Hematopoietic multipotent progenitor cell treated with erythropoietin and hydrocortisone succinate and interleukin-3 and kit ligand, for 17 days (in vitro differentiated cells): ENCODE data around the gene DUSP6.

Experiments used
- DNase-seq: peaks from one replicate; pipeline ENCODE4 v3.0.0-alpha.2; 2015; ENCODE audit warnings: low spot score

Gene DUSP6

DNA sequence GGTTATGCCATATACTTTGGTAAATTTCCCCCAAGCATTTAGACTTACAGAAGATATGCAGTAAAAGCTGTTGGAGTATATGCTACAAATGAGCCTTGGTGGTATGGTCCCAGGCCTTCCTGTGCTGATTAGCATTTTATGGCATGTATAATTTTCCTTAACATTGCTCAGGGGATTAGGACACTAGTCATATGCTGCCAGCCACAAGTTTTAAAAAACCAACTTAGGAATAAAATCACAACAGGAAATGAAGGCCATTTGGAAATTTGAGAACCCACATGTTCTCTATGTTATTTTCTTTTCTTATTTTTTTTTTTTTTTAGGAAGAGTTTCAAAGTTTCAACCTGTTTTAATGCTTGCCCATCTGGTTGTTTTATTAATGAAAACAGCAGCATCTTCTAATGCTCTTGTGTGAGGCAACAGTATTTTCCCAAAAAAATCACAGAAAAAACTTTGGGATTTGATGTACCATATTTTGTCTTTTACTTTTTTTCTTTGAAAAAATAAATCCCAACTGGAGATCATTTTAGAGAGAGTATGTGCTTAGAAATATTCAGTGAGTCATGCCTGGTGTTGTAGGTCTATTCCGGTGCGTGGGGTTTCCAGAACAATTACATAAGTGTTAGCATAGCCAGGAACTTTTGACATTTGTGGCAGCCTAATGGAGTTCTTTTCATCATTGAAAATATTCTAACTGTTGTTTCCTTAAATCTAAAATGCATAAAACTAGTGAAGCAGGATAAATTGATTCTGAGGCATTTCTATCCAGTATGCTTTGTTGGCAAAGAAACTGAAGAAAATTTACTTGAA is 21.7 kb upstream of the DUSP6 start:
- DNase-seq = no peak

DNA sequence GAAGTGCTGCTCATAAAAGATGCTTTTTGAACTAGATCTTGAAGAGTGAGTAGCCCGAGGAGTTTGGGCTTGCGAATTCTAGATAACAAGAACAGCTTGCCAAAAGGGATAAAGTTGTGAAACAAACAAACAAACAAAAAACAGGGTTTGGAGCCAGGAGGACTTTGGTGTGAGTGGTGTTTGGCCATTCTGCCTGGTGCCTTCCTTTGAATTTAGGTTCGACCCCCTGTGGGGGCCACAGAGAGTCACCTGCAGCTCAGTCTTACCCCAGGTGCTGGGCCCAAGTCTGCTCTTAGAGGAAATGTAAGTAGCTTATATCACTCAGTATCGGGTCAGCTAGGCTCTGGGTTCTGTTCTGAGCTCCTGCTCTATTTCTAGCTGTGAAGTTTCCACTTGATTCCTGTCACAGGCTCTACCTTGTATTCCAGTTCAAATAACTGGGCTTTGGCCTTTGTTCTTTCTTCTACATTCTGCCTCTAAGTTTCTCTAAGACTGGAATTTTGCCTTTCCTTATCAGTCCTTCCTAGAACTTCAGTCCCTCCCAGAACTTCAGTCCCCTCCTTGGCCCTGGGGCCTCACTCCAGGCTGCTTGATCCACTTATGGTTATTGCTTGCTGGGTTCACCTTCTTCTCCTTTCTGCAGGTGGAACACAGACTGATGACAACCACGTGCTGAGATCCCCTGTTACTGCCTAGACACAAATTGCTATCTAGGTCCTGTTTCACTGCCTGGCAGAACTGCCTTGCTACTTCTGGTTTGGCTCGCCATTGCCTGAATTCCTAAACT is 20.5 kb upstream of the DUSP6 start:
- DNase-seq = no peak

DNA sequence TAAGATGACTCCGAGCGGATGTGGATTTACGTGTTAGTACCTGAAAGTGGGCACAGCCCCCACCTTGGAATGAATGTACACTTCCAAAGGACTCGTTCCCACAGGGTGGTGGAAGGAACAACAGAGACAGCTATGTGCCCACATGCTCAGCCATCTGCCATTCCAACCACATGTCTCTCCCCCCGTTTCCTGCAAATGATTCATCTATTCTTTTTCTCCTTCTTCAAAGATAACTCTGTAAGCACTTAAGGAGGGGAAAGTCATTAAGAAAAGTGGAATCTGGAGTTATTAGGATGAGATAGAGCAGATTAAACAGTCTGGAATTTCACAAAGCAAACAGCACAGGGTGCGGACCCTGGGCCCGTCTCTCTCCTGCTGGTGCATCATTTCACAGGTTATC is 18.5 kb upstream of the DUSP6 start:
- no peak for DNase-seq

DNA sequence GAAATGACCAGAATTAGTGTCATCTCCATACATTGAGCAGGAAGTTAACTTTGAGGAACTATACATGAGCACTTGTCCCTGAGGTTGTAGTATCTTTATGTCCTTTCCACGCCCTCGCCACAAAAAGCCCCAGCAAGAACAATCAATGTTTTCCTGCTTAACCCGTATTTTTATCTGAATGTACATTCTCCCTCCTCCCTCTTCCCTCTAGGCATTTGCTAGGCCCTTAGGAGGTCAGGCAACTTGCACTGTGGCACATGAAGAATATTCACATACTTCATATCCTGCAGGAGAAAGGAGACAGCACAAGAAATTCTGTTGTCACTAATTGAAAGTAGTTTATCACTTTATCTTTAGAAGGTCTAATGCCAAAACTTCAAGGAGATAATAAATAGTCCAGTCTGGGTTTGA is 18.1 kb upstream of the DUSP6 start:
- DNase-seq = no peak

DNA sequence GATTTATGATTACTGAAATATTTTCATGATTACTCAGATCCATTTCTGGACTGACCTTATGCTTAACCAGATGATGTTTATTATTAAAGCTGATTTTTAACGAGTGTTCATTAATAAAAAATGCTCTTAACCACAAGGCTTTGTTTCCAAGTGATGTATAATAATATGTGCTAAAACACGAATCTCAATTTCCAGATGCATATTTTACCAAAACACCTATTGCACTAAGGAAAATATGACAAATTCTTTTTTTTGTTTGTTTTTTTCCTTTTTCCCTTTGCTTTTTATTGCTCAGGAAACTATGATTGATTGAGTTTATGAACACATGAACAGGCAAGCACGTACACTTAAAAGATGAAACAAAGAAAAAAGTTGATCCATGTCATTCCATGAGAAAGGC is 16.9 kb upstream of the DUSP6 start:
- no peak for DNase-seq

DNA sequence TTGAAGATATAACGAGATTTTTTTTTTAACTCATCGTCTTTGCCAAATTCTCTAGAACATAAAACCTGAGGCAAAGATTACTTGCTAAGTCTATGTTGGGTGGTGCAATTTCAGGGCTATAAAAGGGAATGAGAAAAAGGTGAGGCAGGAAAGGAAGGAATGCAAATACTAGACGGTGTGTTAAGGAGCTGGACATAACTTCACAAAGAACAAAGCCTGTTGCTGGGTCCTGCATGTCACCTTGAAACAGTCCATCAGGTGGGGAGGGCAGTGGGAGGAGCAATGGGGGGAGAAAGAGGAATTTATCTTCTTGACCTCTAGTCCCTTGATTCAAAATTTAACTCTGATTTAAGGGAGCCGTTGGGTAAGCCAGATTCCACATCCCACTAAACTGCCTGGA is 16.1 kb upstream of the DUSP6 start:
- no peak for DNase-seq

DNA sequence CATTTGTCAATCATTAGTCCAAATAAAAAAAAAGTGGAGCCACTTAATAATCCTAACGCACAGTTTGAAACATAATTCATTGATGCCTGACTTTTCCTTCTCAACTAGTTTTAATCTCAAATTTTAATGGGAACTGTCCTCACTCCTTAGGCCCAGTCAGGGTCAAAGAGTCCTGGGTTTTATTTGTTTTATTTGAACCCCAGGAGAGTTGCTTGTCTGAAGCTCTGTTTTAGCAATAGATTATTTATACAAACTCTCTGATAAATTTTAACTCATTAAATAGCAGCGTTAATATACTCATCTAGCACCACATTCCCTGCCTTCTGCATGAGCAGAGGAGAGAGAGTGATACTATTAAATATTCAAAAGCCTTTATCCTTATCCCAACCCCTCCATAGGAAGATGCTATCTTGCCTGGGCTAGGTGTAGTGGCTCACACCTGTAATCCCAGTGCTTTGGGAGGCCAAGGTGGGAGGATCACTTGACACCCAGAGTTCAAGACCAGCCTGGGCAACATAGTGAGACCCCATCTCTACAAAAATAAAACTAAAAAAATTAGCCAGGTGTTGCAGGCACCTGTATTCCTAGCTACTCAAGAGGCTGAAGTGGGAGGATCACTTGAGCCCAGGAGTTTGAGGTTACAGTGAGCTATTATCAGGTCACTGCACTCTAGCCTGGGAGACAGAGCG is 14.5 kb upstream of the DUSP6 start:
- no peak for DNase-seq

DNA sequence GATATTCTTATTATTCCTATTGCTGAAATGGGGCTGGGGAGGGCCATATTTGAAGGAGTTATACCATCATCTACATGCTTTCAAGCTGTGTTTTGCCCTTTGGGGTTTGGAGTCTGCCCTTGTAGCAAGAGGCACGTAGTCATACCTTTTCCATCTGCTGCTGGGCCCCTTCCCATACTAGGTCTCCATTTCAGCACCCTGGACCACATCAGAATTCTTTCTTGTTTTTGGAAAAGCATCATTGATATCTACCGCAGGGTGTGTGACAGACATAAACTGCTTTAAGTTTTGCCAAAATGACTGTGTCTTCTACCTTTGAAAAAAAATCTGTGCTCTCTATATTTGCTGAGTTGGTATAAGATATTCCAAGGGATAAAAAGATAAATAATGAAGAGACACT is 12.3 kb upstream of the DUSP6 start:
- DNase-seq = no peak

DNA sequence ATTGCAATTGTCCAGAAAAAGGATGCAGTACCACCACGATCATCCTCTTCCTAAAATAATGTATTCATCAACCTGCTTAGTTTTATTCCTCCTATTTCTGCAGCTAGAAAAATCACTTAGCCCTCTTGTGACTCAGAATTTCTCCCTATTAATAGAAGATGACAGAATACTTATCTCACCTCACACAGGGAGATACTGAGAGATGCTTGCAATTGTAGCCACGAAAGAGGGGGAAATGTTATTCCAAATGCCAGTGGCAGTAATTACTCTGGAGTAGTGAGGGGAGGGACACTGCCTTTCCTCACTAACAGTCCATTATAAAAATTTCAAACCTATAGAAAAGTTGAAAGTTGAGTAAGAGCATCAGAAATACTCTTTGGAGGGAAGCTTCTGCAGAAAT is 11.8 kb upstream of the DUSP6 start:
- no peak for DNase-seq

DNA sequence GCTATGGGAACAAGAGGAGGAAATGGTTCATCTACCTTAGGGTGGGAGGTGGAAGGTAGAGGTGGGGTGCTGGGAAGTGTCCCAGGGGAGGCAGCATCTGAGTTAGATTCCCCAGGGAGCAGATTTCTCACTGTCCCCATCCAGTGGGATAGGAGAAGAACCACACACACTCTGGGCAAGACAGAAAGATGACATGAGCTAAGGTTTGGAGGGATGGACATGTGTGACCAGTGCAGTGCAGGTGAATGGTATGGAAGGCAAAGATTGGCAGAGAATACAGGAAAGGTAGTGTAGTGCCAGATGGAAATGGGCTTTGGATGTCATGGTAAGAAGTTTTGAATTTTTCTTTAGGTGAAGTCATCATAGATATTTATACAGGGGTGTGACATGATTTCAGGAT is 11.3 kb upstream of the DUSP6 start:
- DNase-seq = no peak

DNA sequence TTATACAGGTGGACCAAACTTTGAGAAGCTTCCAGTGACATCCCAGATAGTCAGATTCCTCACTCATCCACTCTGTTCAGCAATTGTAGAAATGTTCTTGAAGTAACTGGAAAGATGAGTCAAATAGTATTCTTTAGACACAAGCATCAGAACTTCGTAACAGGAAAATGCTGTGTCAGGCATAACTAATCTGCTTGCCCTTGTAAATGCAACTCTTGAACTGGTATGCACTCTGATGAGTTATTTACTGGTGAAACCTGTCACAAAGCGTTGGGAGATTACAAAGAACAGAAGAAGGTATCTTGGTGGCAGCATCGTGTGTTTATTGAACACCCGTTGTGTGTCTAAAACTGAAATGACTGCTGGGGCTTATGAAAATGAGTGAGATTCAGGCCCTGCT is 10.8 kb upstream of the DUSP6 start:
- DNase-seq = no peak

DNA sequence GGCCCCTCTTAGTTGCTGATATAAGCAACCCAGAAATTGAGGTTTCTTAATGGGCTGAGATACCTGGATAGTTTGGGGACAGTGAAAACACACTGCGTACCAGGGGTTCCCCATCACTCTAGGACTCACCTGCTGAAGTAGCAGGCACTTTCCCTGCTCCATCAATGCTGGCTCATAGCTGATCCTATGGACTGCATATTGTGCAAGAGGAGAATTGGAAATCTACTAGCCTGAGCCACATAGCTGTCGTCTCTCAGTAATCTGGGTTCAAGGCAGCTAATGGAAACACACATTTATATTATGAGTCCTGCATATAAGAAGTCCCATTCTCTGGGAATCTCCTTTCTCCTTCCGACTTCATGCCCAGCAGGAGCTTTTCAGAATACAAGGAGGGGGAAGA is 7.3 kb upstream of the DUSP6 start:
- DNase-seq = no peak

DNA sequence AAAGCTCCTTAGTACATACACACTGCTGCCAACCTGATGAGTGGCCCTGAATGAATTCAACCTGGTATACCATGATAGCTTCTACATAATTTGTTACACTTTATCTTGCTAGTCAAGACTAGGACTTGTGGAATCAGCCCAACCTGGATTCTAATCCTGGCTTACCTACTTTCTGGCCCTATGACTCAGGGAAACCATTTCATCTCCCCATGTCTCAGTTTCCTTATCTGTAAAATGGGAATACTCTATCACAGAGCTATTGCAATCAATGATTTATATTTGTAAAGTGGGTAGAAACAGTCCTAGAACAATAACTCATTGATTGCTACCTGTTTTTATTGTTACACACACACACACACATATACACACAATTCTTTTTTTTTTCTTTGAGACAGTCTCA is 6.5 kb upstream of the DUSP6 start:
- no peak for DNase-seq

DNA sequence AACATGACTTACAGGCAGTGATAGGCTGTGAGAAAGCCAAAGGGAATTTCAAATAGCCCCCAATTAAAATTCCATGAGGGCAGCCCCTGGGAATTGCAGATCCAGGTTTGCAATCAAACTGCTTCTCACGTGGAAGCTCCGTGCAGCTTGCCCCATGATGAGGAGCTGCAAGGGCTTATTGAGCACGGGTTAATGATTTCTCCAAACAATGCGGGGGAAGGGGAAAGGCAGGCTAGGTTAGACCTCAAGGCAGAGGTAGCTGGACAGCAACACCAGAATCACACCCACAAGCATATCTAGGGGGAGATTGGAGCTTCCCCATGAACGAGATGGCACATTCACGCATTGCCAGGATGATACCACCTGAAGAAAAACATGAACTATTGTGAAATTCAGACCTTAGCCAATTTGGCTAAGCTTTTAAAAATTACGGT is 5.0 kb upstream of the DUSP6 start:
- no peak for DNase-seq

DNA sequence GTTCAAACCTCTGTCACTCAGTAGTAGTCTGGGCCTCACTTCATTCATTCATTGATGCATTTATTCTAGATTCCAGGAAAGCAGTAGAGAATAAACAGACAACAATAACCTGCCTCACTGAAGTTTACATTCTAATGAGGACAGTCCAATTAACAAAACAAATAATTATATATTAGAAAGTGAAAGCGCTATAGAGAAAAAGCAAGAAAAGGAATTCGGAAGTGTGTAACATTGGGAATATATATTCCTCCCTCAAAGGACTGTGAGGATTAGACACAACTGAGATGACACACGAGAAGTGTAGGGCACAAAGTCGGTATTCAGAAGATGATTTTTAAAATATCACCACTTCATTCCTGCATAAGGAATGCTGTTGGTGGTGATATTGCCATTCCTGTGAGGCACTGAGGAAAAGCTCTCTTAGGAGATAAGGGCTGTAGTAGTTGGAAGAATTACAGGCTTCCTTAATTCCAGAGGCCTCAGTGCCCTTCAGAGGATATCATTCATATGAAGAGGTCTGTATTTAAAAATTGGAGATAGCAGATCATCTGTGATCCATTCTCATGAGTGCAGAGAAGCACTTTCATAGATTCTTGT is 3.9 kb upstream of the DUSP6 start:
- DNase-seq = no peak

DNA sequence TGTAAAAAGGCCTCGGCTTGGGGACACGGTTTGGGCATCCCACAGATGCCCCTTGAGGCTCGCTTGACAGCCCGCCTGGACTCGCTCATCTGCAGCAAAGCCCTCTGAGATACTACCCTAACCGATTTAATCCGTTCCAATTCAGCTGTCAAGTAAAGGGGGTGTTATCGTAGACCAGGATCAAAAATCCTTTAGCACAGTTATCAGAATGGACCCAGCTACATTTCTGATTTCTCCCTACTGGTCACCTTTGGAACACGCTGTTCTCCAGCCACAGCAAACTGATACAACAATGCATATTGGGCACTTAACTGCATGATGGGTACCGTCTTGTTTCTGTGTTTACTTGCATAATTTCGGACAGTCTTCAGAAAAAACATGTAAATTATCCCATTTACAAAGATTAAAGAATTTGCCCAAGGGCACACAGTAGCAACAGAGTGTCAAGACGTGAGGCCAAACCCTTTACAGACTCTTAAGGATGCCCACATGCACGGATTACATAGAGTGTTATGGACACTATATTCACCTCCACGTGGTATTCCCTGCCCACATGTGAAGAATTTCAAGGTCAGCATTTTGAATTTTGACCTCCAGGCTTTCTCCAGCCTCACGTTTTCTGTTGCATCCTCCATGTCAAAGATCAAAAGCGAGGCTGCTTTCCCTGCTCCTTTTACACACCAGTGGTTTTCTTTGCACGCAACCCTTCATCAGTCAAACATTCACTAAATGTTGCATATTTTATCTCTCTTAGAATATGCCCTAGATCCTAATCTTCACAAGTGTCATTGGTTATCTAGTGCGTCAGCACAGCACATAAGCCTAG is 3.2 kb upstream of the DUSP6 start:
- DNase-seq = no peak

DNA sequence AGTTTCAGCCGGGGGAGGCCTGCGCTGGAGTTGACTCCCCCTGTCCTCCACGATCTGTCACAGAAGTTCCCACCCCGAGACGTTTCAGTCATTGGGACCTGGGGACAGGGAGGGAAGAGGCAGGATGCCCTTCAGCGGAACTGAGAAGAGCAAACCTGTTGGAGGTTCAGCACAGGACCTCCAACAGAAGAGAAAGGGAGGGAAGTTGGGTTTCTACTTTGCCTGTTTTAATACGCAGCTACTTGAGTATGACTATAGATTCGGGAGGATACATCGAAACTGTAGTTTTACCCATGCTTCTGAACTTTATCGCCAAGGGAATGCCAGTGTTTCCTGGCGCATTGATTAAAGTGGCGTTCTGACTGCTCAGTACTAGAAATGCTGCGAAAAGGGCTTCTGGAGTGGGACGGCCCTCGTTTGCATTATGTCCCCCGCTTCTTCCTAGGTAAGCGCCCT is 2.3 kb upstream of the DUSP6 start:
- DNase-seq = no peak

DNA sequence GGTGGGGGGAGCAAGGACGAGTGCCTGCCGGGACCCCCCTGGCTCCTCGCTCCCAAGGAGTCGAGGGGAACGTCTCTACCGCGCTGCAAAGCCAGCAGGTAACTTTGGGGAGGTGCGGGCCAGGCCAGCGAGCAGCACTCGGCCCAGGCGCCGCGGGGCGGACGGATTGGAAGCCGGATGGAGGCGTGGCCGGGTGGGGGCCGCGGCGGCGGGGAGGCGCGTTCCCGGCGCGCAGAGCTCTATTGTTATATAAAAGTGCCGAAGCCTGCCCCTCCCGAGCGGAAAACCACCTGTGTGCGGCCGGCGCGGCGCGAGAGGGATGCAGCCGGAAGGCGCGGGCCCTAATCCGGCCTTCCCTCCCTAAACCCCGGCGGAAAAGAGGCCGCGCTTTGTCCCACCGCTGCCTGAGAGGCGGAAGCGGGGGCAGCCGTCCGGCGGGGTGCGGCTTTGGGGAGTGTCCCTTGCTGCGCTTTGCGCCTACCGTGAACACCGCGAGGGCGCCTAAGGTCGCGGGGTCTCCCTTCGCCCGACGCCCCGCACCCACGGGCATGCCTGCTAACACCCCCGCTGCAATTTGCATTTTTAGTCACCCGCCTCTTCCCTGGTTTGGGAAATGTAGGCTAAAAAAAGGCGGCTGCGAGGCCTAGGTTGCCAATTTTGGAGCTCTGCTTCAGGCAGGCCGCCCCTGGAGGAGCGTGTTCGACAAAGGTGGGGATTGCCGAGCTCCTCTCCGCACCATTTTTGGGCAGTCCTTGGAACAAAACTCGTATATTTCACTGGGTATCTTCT is 1.7 kb upstream of the DUSP6 start:
- no peak for DNase-seq

DNA sequence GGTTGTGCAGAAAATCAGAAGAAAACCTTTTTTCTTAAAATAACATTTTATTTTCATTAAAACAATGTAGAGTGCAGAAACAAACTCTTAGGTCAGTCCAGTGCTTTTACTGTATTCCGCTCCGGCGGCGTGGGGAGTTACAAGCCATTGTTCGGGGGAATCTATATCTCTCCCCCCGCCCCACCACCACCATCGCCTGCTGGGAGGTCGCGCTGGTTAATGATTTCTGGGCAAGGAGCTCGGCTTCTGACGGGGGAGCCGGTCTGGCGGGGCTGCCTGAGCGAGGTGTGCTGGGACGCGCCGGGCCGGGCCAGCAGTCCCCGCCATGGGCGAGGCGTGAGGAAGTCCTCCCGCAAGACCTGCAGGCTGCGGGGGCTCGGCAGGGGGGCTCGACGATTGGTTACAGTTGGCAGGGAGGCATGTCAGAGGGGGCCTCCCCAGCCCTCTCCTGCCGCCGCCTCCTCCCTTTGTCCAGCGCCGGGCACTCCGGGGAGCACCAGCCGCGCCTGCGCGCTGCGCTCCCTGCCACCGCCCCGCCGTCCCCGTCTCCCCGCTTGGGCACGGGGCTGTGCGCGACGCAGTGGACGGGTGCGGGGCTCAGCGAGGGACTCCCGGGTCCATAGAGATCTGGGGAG is 1.0 kb upstream of the DUSP6 start:
- DNase-seq = no peak

DNA sequence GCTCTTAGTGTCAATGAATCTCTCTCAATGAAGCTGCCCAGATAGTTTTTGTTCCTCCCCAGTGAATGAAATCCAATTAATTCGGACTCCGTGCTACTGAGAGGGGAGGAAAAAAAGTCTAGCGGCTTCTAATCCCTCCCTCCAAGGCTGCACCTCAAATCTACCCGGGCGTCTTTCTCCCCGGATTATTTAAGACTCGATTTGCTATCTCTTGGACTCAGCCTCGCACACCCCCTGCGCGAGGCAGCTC is 134 bp downstream of the DUSP6 start:
- DNase-seq = no peak
